HG03457 (cell line): ENCODE data around the gene MAEA.

ENCODE experiments used
- ATAC-seq: cut with Tn5 transposase; IDR thresholded peaks from one replicate; pipeline ENCODE4 v1.9.1; 2021; ENCODE audit warnings: moderate number of reproducible peaks; ENCODE audit not compliant: unreplicated experiment

MAEA gene

GRCh38 chr4:1298461-1298860, 8.8 kb downstream of the MAEA start:
- ATAC-seq = no peak

DNA sequence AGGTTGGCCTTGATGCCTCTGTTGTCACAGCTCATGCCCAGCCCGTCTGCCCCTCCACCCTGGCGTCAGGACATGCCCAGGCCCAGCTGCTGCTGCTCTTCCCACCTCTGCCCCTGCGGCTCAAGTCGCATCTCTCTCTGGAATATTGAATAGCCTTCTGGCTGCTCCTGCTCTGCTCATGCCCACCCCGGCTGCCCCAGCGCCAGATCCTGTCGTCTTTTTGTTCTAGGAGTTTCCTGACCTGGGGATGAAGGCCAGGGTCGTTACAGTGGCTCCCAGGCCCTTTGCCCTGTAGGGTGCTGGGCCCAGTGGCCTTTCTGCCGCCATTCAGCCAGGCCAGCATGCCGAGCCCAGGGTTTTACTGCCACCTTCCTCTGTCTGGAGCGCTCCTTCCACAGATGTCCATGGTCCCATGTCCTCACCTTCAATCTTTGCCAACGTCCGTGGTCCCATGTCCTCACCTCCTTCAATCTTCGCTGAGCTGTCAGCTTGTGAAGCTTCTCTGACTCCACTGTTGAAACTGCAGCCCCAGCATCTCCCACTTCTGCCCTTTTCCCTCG, 9.7 kb downstream of the MAEA start:
- no peak for ATAC-seq

- no peak for ATAC-seq
Observed at GRCh38 chr4:1300466-1301455, 11.1 kb downstream of the MAEA start.

DNA sequence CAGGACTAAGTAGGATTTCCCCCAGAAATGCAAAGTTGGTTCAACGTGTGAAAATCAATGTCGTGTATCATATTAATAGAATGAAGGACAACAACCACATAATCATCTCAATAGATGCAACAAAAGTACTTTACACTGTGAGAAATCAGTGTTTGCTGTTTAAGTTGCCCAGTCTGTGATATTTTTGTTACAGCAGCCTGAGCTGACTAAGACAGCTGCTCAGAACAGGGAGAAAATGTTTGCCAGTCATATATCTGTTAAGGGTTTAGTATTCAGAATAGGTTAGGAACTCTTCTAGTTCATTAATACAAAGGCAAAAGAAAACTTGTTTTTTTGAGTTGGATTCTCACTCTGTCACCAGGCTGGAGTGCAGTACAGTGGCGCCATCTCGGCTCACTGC, 12.5 kb downstream of the MAEA start:
- ATAC-seq = no peak

DNA sequence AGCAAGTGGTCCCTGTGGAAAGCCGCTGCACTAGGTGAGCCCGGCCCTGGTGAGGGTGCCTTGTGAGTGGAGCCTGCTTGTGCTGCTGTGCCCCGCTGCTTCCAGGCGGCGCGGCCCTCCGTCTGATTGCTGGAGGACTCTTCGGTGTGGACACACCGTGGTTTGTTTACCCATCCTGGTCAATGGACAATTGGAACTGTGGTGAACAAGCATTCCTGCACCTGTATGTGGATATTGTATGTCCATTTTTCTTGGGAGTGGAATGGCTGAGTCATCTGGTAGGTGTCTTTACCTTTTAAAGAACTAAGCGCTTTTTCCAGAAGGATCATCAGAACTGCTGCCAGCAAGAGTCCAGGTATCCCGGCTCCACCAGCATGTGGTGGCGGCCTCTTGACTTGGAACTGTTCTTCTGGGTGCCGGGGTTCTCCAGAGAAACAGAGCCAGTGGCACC, 15.6 kb downstream of the MAEA start:
- no peak for ATAC-seq

GRCh38 chr4:1305781-1306455, 16.2 kb downstream of the MAEA start:
- ATAC-seq = no peak

GRCh38 chr4:1307951-1308735, 18.5 kb downstream of the MAEA start:
- ATAC-seq = no peak

- peak; percentile 77 for ATAC-seq
Observed at GRCh38 chr4:1309261-1310010, 19.7 kb downstream of the MAEA start.

- ATAC-seq = no peak
Observed at GRCh38 chr4:1310031-1310795, 20.5 kb downstream of the MAEA start.

GRCh38 chr4:1310796-1311631, 21.3 kb downstream of the MAEA start:
- ATAC-seq = no peak

GRCh38 chr4:1312821-1313640, 23.3 kb downstream of the MAEA start:
- no peak for ATAC-seq

GRCh38 chr4:1315306-1315705, 25.6 kb downstream of the MAEA start:
- no peak for ATAC-seq

- ATAC-seq = no peak
Observed at GRCh38 chr4:1315836-1316536, 26.3 kb downstream of the MAEA start.

DNA sequence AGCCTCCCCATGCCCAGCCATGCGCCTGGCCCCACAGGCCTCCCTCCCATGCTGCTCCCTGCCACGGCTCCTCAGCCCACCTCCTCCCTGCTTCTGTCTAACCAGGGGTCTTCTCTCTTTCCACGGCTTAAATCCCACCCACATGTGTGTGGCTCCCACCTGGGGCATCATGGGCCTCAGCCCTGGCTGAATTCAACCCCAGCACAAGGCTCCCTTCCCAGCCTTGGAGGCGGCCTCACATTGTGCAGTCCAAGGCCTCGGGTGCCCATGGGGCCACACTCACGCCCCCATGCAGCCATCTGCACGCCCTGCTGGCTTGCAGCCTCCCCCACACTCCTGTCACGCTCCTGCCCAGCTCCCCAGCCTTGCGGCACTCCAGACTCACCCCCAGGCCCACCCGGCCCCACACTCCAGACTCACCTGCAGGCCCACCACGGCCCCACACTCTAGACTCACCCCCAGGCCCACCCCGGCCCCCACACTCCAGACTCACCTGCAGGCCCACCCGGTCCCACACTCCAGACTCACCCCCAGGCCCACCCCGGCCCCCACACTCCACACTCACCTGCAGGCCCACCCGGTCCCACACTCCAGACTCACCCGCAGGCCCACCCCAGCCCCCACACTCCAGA, 27.0 kb downstream of the MAEA start:
- ATAC-seq = no peak

DNA sequence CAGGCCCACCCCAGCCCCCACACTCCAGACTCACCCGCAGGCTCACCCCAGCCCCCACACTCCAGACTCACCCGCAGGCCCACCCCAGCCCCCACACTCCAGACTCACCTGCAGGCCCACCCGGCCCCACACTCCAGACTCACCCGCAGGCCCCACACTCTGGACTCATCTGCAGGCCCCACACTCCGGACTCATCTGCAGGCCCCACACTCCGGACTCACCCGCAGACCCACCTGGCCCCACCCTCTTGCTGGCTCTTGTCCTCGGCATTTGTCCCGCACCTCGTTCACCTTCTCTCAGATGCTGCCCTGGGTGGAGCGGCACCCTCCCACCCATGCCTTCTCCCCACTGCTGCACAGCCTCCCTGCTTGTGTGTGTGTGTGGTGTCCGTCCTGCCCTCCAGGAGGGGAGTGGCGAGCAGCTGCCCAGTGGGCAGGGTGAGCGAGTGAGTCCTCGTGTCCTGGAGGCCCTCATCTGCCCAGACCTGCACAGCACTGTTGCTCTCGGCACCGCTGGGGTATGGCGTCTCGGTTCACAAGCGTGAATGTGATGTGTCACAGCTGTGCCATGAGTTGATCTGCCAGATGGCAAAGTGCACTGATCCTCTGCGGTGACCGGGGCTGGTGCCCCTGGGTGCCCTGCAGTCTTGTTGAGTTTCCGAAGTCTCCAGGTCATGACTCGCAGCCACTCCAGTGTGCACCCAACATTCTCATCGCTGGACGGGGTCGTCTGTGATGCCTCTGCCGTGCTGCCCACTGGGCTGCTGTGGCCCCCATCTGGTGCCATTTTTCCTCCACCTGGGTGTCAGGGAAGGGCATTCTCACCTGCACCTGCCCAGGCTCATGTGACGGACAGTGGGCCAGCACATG, 27.7 kb downstream of the MAEA start:
- ATAC-seq = no peak

DNA sequence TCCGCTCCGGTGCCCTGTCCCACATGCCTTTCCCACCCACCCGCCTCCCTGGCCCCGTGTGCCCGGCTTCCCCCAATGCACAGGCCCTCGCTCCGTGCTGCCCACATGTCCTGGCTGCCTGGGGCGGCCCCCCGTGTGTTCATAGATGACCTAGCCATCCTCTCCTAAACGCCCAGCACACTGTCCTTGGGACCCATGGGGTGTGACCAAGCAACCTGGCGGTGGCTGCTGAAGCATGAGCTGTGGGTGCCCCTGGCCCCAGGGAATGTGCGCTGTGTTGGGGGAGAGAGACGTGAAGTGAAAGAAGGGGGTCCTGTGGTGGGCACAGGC, 28.3 kb downstream of the MAEA start:
- no peak for ATAC-seq
